Activated CD4-positive, alpha-beta T cell treated with anti-CD3 and anti-CD28 coated beads for 48 hours (primary cell): ENCODE measurements around the gene SLC39A11.
"Not testable (repeated sequence)": the region's sequence is repeated elsewhere in the genome, so short reads cannot be mapped to it uniquely, and the experiment has no call there.

Experiments
- DNase-seq: peaks from one replicate; pipeline ENCODE4 v3.0.0-alpha.2; 2020

The SLC39A11 gene

GRCh38 chr17:73069841-73070240 lies 22.6 kb downstream of the SLC39A11 start:
- DNase-seq = no peak

DNA sequence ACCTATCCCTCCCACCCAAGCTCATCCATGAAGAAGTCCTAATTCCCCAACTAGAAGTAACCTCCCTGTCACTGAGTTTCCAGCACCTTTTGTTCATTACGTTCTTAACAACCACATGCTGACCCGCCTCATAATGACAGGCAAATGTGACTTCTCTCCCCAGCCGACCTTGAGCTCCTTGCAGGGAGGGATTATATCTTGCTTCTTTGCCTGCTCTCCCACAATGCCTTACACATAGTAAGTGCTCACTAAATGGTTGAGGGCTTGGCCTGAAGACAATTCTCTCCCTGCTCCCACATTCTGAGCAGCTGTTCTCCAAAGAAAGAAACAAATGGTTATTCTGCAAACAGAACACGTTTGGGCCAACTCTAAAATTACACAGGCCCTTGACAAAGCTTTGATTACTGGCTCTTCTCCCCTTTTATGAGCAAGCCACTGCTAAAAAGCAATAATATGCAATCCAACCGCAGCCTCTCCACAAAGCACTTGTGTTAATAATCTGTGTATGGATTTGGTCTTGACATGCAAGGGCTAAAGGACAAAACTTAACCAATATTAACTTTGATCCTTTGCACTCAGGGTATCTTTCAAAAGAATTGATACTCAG lies 23.2 kb downstream of the SLC39A11 start:
- DNase-seq = no peak

GRCh38 chr17:73068322-73069153 lies 23.9 kb downstream of the SLC39A11 start:
- DNase-seq = no peak

DNA sequence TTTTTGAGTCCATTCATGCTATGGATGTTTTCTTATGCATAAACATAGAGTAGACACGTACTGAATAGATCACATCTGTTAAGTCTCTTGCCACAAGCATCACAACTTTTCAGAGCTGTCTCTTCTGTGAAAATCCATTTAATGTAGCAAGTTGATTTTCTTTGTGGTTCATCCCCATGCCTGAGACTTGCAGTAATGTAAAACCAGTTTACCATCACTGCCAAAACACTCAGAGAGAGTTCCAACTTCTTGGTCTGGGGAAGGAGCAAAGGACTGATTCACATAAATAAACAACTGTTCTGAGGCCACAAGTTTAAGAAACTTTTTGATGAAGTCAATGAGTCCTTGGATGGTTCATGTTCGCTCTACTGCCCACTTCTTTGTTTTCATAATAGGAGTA lies 24.8 kb downstream of the SLC39A11 start:
- not testable (repeated sequence) for DNase-seq

DNA sequence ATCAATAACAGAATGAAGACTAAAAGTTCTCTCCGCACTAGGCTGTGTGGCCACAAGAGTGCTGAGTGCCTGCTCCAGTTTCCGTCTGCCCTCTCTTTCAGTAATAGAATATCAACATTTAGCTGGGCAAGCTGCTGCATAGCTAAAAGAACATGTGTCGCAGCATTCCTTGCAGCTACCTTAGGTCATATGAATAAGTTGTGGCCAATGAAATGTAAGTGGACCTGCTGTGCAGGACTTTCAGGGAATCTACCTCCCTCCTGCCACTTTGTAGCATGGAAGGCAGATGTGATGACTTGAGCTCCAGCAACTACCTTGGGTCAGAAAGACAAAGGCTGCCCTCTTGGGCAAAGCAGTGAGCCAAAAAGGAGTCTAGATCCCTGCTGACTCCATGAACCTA lies 25.4 kb downstream of the SLC39A11 start:
- DNase-seq = no peak

DNA sequence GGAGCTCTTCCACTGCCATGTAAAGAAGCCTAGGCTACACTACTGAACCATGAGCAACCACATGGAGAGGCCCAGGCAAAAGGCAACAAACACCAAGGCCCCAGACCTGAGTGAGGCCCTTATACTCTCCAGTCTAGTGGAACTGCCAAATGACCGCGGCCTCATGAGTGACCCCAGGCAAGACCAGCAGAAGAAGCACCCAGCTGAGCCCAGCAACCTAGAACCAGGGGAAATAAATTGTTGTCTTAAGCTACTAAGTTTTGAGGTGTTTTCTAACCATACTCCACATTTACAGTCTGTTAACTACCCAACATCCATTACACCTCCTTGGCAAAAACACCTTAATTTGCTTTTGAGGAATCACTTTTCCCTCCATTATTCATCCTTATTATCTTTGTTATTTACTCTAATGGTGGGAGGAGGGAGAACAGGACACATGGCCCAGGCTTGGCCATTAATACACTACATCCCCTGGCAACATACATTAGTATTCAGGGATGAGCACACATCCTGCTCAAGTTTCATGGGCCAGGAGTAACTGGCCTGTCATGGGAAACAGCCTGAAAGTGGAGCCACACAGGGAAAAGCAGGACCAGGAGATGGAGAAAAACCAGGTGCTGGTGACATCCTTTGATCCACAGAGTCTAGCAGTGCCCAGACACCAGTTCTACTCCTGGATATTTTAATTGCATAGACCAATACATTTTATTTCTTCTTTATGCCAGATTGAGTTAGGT lies 26.2 kb downstream of the SLC39A11 start:
- no peak for DNase-seq

- no peak for DNase-seq
These were observed 27.1 kb downstream of the SLC39A11 start for GRCh38 chr17:73065376-73065775.

- DNase-seq = no peak
These were observed 28.2 kb downstream of the SLC39A11 start for GRCh38 chr17:73064084-73064938.

GRCh38 chr17:73062726-73063125 lies 29.8 kb downstream of the SLC39A11 start:
- no peak for DNase-seq

- no peak for DNase-seq
These were observed 31.3 kb downstream of the SLC39A11 start for GRCh38 chr17:73061161-73061560.

GRCh38 chr17:73060721-73061120 lies 31.8 kb downstream of the SLC39A11 start:
- DNase-seq = no peak

DNA sequence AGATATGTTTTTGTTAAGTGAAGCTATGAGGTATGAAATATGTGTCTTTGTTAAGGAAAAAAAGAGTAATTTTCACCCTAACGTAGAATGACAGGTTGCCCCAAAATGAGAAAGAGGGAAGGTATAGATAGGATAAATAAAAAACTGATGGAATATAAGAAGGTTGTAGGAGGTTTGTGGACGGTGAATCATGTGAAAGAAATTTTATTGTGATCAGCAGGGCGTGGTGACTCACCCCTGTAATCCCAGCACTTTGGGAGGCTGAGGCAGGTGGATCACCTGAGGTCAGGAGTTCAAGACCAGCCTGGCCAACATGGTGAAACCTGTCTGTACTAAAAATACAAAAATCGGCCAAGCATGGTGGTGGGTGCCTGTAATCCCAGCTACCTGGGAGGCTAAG lies 32.8 kb downstream of the SLC39A11 start:
- not testable (repeated sequence) for DNase-seq

GRCh38 chr17:73058022-73058421 lies 34.5 kb downstream of the SLC39A11 start:
- DNase-seq = no peak

DNA sequence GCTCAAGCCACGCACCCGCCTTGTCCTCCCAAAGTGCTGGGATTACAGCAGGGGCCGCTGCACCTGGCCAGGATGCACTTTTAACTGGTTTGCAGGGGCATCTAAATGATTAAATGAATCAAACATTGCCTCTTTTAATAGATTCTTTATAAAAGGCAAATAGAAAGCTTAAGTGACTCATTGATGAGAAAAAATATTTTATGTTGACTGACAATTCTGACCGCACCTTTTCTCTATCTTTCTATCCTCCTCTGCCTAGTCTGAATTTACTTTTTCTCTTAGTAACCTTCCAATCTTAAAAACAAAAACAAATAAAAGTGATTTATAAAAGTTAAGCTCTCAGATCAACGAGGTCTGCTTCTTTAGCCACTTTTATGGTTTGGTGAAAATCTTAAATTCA lies 35.3 kb downstream of the SLC39A11 start:
- no peak for DNase-seq

- no peak for DNase-seq
These were observed 39.6 kb downstream of the SLC39A11 start for GRCh38 chr17:73052923-73053322.

DNA sequence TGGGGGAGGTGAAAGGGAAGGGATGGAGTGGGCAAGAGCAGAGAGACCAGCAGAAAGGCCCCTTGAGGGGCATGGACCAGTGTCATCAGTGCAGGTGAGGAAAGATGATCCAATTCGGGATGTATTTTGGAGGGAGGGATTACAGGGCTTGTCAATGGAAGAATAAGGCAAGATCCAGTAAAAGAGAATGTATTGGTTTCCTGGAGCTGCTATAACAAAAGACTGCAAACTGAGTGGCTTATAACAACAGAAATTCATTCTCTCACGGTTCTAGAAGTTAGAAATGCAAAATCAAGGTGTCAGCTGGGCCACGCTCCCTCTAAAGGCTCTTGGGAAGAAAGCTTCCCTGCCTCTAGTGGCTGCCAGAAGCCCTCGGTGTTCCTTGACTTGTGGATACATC lies 41.7 kb downstream of the SLC39A11 start:
- no peak for DNase-seq

- DNase-seq = no peak
These were observed 44.3 kb downstream of the SLC39A11 start for GRCh38 chr17:73048170-73048569.

DNA sequence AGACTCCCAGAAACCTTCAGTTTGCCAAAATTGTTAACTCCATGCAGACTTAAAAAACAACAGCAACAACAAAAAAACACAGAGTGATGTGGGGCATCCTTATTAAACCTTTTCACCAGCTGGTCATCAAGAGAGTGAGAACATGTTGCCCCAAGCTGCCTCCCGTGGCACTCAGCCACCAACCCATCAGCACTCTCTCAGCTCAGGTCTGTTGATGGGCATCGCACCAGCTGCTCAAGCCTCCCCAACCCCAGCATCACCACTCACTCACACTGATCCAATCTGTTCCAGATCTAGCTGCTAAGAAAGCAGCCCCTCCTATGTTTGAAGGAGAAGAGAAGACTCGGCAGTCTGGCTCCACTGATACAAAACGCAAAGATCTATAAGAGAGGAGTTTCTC lies 46.8 kb downstream of the SLC39A11 start:
- no peak for DNase-seq

DNA sequence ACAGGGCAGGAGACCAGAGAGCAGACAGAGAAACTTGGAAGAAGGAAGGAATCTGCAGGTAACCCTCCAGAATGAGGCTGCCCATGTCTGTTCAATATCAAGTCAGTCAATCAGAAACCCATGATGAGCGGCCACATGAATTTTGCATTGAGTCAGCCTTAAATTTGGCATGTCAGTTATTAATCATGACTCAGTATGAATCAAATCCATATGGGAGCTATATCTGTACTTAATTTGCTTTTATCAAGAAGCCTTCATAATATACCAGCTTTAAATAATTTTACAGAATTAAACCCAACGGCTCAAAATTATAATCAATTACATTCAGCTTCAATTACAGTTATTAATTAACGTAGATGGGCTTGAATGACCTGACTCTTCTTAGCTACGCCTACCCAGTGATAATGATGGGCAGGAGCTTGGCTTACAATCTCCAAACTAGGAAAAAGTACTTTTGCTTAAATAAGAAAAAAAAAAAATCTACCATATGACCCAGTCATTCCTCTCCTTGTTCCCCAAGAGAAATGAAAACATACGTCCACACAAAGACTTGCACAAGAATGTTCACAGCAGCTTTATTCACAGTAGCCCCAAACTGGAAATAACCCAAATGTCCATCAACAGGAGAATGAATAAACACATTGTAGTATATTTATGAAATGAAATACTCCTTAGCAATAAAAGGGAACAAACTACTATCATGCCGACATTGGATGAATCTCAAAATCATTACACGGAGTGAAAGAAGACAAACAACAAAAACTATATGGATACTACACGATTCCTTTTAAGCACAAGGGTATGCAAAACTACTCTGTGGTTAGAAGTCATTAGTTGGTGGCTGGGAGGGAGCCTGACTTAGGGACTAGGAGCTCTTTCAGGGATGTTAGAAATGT lies 48.6 kb downstream of the SLC39A11 start:
- DNase-seq = no peak

GRCh38 chr17:73042809-73043685 lies 49.4 kb downstream of the SLC39A11 start:
- DNase-seq = no peak

GRCh38 chr17:73042225-73042624 lies 50.3 kb downstream of the SLC39A11 start:
- no peak for DNase-seq
